NCI-H1694 (cell line): Measurements from ENCODE around the gene PDE6H.

ENCODE experiments used
- DNase-seq: peaks from one replicate; lab custom pipeline; 2025; lab: John Stamatoyannopoulos, UW

The PDE6H gene

GRCh38 chr12:14974633-14975032 is 1.8 kb downstream of the PDE6H start:
- no peak for DNase-seq

DNA sequence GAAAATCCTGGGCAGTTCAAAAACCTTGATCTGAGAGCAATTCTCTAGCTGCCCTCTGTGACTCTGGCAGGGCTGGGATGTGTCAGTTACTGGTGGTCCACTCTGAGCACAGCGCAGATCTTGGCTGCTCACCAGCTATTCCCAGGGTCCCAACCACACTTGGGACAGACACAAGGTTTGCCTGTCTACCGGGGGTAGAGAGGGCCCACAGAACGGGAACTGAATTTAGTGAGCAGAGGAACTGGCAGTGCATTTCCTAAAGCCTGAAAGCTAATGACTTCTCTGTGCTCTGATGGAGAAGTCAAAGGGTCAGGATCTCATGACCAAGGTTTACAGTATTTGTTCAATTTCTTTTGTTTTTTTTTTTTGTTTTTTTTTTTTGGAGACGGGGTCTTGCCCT is 2.6 kb downstream of the PDE6H start:
- no peak for DNase-seq

DNA sequence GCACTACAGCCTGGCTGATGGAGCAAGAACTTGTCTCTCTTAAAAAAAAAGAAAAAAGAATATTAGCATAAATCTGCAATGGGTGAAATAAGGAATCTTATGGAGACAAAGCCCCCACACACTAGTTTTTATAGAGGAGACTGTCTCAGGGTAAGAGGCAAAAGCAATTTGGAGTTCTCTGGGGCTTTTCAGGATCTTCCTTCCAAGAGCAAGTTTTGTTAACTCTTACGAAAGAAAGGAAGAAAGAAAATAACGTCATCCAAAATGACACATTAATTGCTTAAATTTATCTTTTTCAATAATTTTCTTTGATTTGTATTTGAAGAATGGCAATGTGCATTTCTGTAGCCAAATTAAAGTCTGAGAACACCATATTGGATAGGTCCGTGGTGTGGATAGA is 3.8 kb downstream of the PDE6H start:
- no peak for DNase-seq

- no peak for DNase-seq
Observed at GRCh38 chr12:14979468-14979867, 6.6 kb downstream of the PDE6H start.

DNA sequence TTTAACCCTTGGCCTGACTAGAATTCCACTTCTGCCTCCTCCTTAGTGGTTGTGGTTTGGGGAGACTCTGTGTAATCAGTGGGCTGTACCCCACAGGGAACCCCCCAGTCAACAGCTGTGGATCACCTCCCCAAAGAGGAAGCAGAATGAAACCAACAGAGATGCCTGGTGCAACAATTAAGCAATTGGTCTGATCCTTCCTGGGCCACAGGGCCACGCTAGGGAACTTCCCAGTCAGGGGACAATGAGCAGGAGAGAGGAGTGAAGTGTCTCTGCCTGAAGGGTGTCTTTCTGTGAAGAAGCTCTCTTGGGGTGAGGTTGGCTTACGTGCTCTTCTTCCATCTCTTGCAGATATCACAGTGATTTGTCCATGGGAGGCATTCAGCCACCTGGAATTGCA is 8.2 kb downstream of the PDE6H start:
- DNase-seq: no peak

DNA sequence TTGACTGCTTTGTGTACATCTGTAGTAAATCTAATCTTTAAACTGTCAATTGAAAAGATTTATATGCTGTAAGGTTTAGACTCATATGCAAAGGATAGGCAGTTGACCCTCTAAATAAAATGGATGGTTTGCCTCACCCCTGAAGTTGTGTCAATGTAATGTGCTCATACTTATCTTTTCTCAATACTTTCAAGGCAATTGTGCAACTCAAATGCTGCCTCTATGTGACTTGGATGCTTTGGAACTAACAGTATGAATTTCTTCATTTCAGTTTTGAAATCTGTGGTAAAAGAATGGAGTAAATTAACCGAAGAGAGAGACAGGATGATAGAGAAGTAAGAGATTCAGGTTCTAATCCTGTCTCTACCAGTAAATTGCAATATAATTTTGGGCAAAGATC is 9.7 kb downstream of the PDE6H start:
- no peak for DNase-seq

DNA sequence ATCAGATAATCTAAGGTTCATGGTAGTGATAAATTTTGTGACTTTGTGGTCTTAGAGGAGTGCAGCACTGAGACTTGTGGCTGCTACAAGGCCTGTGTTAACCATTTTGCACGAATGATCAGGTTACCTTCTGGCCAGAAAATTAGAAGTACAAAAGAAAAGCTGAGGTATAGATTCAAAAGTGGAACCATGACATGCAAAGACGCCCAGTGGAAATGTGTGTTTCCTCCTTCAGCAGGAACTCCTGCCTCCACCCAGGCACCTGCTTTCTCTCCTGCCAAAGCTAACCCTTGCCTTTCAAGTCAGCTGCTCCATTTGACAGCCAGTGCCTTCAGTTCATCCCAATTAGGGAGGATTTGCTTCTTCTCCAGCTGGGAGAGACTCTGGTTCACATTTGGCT is 10.1 kb downstream of the PDE6H start:
- no peak for DNase-seq

DNA sequence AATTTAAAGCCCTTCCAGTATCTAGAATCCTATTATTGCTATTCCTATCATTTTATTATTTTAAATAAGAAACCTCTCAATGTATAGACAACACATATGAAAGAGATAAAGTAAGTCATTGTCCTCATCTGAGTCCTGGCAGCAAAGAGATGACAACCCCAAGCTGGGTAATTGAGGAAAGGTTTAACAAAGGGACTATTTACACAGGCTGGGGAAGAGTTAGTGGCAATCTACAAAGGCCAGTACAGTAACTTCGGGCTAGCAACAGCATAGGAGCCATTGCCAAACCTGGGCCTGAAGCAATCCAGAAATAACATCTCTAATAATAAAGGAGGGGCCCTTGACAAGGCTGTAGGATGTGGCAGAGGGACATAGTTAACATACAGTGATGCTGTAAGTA is 11.2 kb downstream of the PDE6H start:
- DNase-seq: no peak

DNA sequence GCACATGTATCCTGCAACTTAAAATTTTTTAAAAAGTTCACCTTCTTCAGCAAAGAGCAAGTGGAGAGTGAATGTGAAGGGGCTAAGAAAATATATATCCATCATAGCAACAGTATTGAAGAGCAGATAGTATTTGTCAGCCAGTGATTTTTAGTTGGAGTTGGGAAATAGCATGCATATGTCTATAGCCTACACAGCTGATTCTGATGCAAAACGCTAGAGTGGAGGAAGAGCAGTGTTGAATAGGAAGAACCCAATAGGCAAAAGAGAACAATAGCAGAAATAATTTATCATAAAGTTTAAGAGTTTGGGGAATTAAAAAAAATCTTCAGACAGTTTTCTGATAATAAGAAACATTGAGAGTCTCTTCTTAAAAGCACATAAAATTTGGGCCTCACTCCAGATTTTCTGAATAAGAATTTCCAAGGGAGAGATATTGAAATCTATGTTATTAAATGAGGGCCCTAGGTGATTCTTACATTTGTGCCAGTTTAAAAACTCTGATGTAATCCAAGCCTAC is 12.0 kb downstream of the PDE6H start:
- DNase-seq: no peak

DNA sequence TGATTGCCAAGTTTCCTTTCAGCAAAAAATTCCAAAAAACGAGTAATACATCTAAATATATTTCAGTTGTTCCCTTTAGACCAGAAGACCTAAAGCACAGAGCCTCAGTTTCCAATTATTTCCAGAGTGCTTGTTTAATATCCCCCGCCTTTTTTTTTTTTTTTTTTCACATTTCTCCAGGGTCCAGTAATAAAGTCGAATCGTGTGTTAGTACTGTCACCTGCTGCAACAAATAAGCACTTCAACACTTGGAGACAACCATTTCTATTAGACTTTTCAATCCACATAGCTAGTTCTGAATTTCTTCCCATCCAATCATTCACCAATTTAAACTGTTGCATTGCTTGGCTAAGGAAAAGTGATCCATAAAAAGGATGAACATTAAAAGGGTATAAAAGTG is 13.6 kb downstream of the PDE6H start:
- DNase-seq: no peak

GRCh38 chr12:14988035-14988434 is 15.2 kb downstream of the PDE6H start:
- no peak for DNase-seq

DNA sequence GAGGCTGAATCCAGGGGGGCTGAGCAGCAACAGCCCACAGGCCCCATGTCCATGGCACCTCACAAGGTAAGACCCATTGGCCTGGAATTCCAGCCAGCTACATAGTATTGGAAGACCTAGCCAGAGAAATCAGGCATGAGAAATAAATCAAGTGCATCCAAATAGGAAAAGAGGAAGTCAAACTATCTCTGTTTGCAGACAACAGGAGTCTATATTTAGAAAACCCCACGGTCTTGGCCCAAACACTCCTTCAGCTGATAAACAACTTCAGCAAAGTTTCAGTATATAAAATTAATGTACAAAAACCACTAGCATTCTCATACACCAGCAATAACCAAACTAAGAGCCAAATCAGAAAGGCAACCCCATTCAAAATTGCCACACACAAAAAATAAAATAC is 16.9 kb downstream of the PDE6H start:
- DNase-seq: no peak

DNA sequence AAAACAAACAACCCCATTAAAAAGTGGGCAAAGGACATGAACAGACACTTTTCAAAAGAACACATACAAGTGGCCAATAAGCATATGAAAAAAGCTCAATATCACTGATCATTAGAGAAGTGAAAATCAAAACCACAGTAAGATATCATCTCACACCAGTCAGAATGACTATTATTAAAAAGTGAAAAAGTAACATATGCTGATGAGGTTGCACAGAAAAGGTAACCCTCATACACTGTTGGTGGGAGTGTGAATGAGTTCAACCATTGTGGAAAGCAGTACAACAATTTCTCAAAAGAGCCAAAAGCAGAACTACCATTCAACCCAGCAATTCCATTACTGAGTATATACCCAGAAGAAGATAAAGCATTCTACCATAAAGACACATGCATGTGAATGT is 18.2 kb downstream of the PDE6H start:
- DNase-seq: no peak

GRCh38 chr12:14992673-14993072 is 19.8 kb downstream of the PDE6H start:
- no peak for DNase-seq

- no peak for DNase-seq
Observed at GRCh38 chr12:14993117-14993516, 20.3 kb downstream of the PDE6H start.

GRCh38 chr12:14993537-14994266 is 20.9 kb downstream of the PDE6H start:
- DNase-seq: no peak

- no peak for DNase-seq
Observed at GRCh38 chr12:14994610-14995009, 21.8 kb downstream of the PDE6H start.

DNA sequence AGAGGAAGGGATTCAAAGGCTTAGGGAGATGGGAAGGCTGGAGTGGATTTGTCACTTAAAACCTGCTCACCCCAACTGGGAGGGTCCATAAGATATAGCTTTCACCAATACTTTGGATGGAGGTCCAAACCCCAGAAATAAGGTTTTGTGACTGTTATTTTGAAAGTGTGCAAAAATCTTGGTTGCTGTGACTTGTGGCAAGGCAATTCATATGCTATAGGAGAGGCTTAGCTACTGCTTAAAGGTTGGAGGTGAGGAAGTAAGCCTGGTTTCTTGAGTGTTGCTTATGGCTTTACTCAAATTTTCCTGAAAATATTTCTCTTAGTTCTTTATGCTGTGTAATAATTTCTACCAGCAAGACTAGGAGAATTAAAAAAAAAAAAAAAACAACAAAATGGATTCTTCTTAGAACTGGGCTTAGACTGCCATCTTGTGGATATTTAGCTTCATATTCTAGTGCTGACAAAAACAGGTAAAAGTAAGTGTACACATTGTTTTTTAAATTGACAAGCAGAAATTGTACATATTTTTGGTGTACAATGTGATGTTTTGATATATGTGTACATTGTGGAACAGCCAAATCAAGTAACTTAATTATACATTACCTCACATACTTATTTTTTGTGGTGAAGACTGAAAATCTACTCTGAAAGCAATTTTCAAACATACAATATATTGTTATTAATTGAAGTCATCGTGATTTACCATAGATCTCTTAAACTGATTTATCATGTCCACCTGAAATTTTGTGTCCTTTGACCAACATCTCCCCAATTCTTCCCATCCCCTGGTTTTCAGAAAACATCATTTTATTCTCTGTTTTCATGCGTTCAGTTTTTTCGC is 23.0 kb downstream of the PDE6H start:
- peak; percentile 89 for DNase-seq

GRCh38 chr12:14997998-14998397 is 25.2 kb downstream of the PDE6H start:
- DNase-seq: no peak

- DNase-seq: no peak
Observed at GRCh38 chr12:14999021-14999694, 26.3 kb downstream of the PDE6H start.

- no peak for DNase-seq
Observed at GRCh38 chr12:14999695-15000365, 27.0 kb downstream of the PDE6H start.

- no peak for DNase-seq
Observed at GRCh38 chr12:15000575-15000974, 27.7 kb downstream of the PDE6H start.
